Hepatocyte (in vitro differentiated cells): ENCODE results near the gene SRCIN1. TPM values are rescaled to one million over a fixed set of nuclear protein-coding genes. Genes with fewer than 3 reads are reported as not detected.

Experiments used
- DNase-seq: peaks from one replicate; pipeline ENCODE4 v3.0.0-alpha.2; 2016; ENCODE audit warnings: low spot score
- H2AFZ ChIP-seq: fragments of 200-600 bp; sonication (generic); 2 replicates; pipeline ENCODE4 v1.6.0; 2016; ENCODE audit warnings: antibody characterized with exemption, mild to moderate bottlenecking
- H3K27ac ChIP-seq: fragments of 200-600 bp; sonication (generic); 2 replicates; pipeline ENCODE4 v1.5.1; 2016; ENCODE audit warnings: mild to moderate bottlenecking
- H3K27me3 ChIP-seq: fragments of 200-600 bp; sonication (generic); 2 replicates; pipeline ENCODE4 v1.6.1; 2016
- H3K36me3 ChIP-seq: fragments of 200-600 bp; sonication (generic); replicated peaks from 2 replicates; pipeline ENCODE4 v1.5.1; 2016; ENCODE audit warnings: low read depth; ENCODE audit not compliant: insufficient read depth
- H3K4me1 ChIP-seq: fragments of 200-600 bp; sonication (generic); 2 replicates; pipeline ENCODE4 v1.5.1; 2016; ENCODE audit warnings: mild to moderate bottlenecking, moderate library complexity; ENCODE audit not compliant: insufficient read depth
- H3K4me2 ChIP-seq: fragments of 200-600 bp; sonication (generic); 2 replicates; pipeline ENCODE4 v1.6.0; 2016
- H3K4me3 ChIP-seq: fragments of 200-600 bp; sonication (generic); 2 replicates; pipeline ENCODE4 v1.5.1; 2016; ENCODE audit warnings: mild to moderate bottlenecking
- H3K79me2 ChIP-seq: fragments of 200-600 bp; sonication (generic); 2 replicates; pipeline ENCODE4 v1.6.0; 2017; ENCODE audit warnings: mild to moderate bottlenecking
- H3K9me2 ChIP-seq: fragments of 200-600 bp; sonication (generic); replicated peaks from 2 replicates; pipeline ENCODE4 v1.6.0; 2017; ENCODE audit warnings: mild to moderate bottlenecking; ENCODE audit not compliant: insufficient read depth
- H3K9me3 ChIP-seq: fragments of 200-600 bp; sonication (generic); 2 replicates; pipeline ENCODE4 v1.5.1; 2016; ENCODE audit warnings: low read depth, mild to moderate bottlenecking
- H4K20me1 ChIP-seq: fragments of 200-600 bp; sonication (generic); 2 replicates; pipeline ENCODE4 v1.6.0; 2016; ENCODE audit warnings: mild to moderate bottlenecking; ENCODE audit not compliant: insufficient read depth, poor library complexity, severe bottlenecking
- CTCF ChIP-seq: fragments of 200-600 bp; sonication (generic); IDR thresholded peaks from 2 replicates; pipeline ENCODE4 v1.5.1; 2016; ENCODE audit warnings: antibody characterized with exemption, mild to moderate bottlenecking; ENCODE audit not compliant: poor library complexity
- EZH2 ChIP-seq: fragments of 200-600 bp; sonication (generic); IDR thresholded peaks from 2 replicates; pipeline ENCODE4 v1.6.1; 2016; ENCODE audit warnings: antibody characterized with exemption, mild to moderate bottlenecking, borderline replicate concordance
- EZH2phosphoT487 ChIP-seq: fragments of 200-600 bp; sonication (generic); IDR thresholded peaks from one replicate; pipeline ENCODE4 v1.6.1; 2018; ENCODE audit warnings: antibody characterized with exemption, mild to moderate bottlenecking, low read depth, moderate library complexity; ENCODE audit not compliant: unreplicated experiment, severe bottlenecking
- WGBS: methylation state at CpG from one replicate; pipeline ENCODE4 v1.1.6; 2016; ENCODE audit warnings: low lambda C conversion rate; ENCODE audit errors: missing lambda C conversion rate; 5-methylcytosine and 5-hydroxymethylcytosine counted together
- polyA plus RNA-seq: library from polyadenylated mRNA; unstranded; fragments of >200 nt; fragmentation: Nextera tagmentation; extraction: Ambion mirVana; gene quantifications from 2 replicates; pipeline ENCODE4 v1.2.1, GENCODE V29; 2016
- total RNA-seq: library from RNA; depleted of rRNA; stranded (reverse); fragments of >200 nt; gene quantifications from 2 replicates; pipeline ENCODE4 v1.2.3, GENCODE V29; 2014

Gene SRCIN1
- total and polyA plus RNA-seq, 2 experiments from 2014 or later, result 0.82 to 0.90 TPM

- TF ChIP-seq EZH2 (no peak), EZH2phosphoT487 (no peak), CTCF (no peak)
- no peaks in the 10 kb centered on the region for H3K79me2 ChIP-seq
- no peaks in the 10 kb centered on the region for H3K9me3 ChIP-seq
- H3K4me3 ChIP-seq, result no peak overlapping the region
- no peak for DNase-seq
- H3K36me3 ChIP-seq, result no peaks in the 10 kb centered on the region
- H3K4me2 ChIP-seq, result no peak overlapping the region
- H3K4me1 ChIP-seq, result peaks cover 15% of the 10 kb centered on the region
- H4K20me1 ChIP-seq, result no peaks in the 10 kb centered on the region
- 12% methylated on average over 7 of the region's 16 CpGs for WGBS
- no peaks in the 10 kb centered on the region for H3K9me2 ChIP-seq
- H2AFZ ChIP-seq, result no peak overlapping the region
- H3K27ac ChIP-seq, result no peak overlapping the region
- H3K27me3 ChIP-seq, result peaks cover 86% of the 10 kb centered on the region
Observed at GRCh38 chr17:38562903-38563302, 42.8 kb downstream of the SRCIN1 start.

- TF ChIP-seq EZH2, result no peak
- no peak for TF ChIP-seq EZH2phosphoT487
- TF ChIP-seq CTCF, result no peak
- Histone ChIP-seq H3K4me2 (no peak overlapping the region), H3K9me3 (no peaks in the 10 kb centered on the region), H2AFZ (no peak overlapping the region), H3K9me2 (no peaks in the 10 kb centered on the region), H3K36me3 (no peaks in the 10 kb centered on the region), H3K27me3 (peaks cover 78% of the 10 kb centered on the region), H3K4me1 (peaks cover 15% of the 10 kb centered on the region), H3K79me2 (no peaks in the 10 kb centered on the region), H3K4me3 (no peak overlapping the region), H4K20me1 (no peaks in the 10 kb centered on the region), H3K27ac (no peak overlapping the region)
- WGBS, result 13% methylated on average over 22 of the region's 23 CpGs
- DNase-seq, result no peak
Observed at GRCh38 chr17:38562215-38562569, 43.6 kb downstream of the SRCIN1 start.

GRCh38 chr17:38561416-38562214 lies 44.1 kb downstream of the SRCIN1 start:
- peaks cover 73% of the 10 kb centered on the region for H3K27me3 ChIP-seq
- no peak overlapping the region for H2AFZ ChIP-seq

GRCh38 chr17:38560503-38561318 lies 45.0 kb downstream of the SRCIN1 start:
- Histone ChIP-seq H3K9me3 (no peaks in the 10 kb centered on the region), H3K4me3 (no peak overlapping the region), H3K27ac (no peak overlapping the region), H3K4me2 (no peak overlapping the region), H3K4me1 (peaks cover 15% of the 10 kb centered on the region), H3K9me2 (no peaks in the 10 kb centered on the region), H4K20me1 (no peaks in the 10 kb centered on the region), H3K79me2 (no peaks in the 10 kb centered on the region), H2AFZ (no peak overlapping the region), H3K27me3 (peaks cover 64% of the 10 kb centered on the region), H3K36me3 (no peaks in the 10 kb centered on the region)
- TF ChIP-seq CTCF, result no peak
- WGBS, result 35% methylated on average over 15 of the region's 15 CpGs
- peak; percentile 55 for DNase-seq

More at GRCh38 chr17:38561416-38562214, 44.1 kb downstream of the SRCIN1 start:
- Histone ChIP-seq H3K27ac (no peak overlapping the region), H3K4me1 (peaks cover 15% of the 10 kb centered on the region), H4K20me1 (no peaks in the 10 kb centered on the region), H3K4me3 (no peak overlapping the region), H3K9me3 (no peaks in the 10 kb centered on the region), H3K36me3 (no peaks in the 10 kb centered on the region), H3K79me2 (no peaks in the 10 kb centered on the region), H3K9me2 (no peaks in the 10 kb centered on the region), H3K4me2 (no peak overlapping the region)
- WGBS, result 13% methylated on average over 70 of the region's 105 CpGs
- peak; percentile 93 for TF ChIP-seq EZH2
- no peak for TF ChIP-seq EZH2phosphoT487
- DNase-seq, result no peak
